Skin of body (tissue), 2 donors: ENCODE data around the gene MAPKAP1. TPM values are rescaled to one million over a fixed set of nuclear protein-coding genes. Genes with fewer than 3 reads are reported as not detected.

Experiments used
- DNase-seq: peaks from one replicate; lab custom pipeline; 2025; lab: John Stamatoyannopoulos, UW
- total RNA-seq: library from RNA; depleted of rRNA; stranded (reverse); fragments of >200 nt; gene quantifications from one replicate; pipeline ENCODE4 v1.2.3, GENCODE V29; 2014

Gene MAPKAP1
- 35.2 TPM for total RNA-seq

DNA sequence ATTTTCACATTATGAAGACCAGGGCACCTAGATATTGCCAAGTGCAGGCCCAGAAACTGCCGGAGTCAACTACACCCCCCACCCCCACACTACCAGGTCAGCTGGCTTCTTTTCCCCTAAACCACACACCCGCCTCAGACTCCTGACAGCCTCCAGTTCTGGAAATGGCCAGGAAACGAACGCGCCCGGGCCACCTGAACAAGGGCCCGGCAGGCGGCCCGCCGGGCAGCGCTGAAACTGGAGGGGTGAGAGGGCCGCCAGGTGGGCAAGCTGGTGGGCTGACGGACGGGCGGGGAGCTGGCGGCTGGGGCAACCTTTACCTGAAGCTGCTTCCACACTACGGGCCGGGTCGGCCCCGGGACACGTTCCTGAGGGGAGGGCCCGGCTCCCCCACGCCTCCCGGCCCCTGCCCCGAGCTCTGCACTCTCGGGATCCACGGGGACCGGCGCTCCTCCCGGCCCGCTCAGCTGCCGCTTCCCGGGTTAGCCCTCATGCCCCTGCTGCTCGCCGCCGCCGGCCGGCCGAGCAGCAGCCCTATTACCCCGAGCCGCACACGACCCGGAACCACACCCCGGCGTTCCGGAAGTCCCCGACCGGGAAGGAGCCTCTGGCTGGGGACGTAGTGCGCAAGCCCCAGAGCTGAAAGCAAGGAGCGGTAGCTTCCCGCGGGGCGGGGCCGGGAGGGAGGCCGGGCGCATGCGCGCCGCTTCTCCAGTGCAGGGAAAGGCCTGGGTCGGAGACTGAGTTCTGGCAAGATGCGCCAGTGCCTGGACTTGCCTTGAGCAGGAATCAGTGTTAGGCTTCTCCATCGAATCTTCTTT is at the start of gene MAPKAP1:
MAPKAP1 (minus strand) TSS at position 558 of the 821 bp plus-strand sequence. CDS start 34,634 bp downstream, outside the sequence.
- DNase-seq, result peak; percentile 87

DNA sequence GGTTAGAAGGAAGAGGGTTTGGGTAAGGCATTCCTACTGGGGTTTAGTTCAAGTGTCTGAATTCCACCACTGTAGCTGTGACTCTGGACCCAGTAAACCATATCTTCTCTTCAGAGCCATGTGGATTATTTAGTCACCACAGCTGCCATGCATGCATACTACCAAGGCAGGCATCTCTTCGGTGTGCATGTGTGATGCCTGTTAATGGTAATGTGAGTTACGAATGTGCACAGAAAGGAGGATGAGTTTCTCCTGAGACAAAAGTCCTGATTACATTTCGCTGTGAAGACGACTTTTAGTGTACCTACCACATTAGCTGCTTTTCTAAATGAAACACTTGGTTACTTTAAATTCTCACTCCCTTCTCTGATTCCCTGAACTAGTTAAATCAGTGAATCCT is 49.5 kb upstream of the MAPKAP1 start:
- DNase-seq, result no peak

DNA sequence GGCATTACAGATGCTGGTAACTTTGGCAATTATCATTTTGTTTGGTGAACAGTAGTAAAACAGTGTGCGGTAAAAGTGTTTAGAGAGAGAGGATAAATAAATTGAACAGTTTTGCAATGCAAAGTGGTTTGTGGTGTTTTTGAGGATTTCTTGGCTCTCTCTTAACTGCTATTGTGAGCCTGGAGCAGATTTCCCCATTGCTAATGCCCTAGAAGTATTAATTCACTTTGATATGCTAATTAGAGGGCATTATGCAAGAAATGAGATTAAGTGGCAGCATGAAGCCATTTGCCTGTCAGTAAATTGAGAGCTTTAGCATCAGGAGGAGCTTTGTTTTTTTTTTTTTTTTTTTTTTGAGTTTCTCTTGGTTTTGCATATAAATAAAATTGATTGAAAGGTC is 48.3 kb upstream of the MAPKAP1 start:
- no peak for DNase-seq

DNA sequence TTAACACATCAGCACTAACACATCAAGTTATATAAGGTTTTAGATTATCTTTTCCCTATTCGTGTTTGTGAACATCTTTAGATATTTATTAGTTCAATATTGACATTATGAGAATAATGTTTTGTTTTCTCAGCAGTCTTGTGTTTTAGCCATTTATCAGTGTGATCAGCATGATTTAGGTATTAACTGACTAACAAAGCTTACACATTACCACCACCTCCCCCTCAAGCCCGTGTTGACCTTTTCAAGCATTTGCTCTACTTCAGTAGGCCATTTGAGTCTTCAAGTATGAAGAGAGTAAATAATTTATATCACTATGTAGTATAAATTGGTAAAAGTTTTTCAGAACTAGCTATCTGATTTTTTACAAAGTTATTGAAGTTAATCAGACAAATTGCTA is 47.1 kb upstream of the MAPKAP1 start:
- DNase-seq, result no peak

DNA sequence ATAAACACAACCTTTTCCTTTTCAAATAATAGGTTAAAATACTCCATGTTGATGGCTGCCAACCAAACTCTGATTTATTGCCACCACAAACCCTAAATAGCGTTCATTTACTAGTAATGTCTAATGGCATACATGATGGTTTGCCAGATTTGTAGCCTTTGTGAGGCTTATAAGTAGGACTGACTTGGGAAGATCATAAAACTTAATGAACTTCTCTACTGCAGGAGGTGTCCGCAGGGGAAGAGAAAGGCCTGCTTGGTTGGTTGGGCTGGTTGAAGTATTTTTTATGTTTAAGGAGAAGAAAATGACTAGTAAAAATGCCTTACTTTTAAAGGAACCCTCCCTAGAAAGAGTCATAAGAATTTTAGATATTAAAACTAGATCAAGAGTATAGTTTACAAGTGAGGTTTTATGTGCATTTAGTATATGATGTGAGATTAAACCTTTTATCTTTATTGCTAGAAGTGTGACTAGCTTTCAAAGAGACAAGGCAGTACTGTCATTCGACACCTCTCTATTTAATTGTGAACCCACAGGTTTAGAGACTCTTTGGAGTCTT is 45.1 kb upstream of the MAPKAP1 start:
- DNase-seq, result no peak

DNA sequence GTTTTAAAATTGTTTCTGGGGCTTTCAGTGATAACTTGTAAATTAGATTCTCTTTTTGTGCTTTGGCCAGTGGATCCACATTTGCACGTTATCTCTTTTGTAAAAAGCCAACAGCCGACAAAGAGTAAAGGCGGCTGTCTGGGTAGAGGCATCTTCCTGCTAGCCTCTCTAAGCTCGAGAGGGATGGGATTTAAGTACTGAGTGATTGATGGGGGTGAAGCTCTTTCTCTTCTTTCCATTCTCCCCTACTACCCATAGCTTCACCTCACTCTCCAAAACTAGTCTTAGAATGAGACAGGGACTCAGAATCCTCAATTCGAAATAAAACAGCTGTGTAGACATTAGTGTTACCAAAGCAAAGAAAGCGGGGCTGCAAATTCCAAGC is 43.6 kb upstream of the MAPKAP1 start:
- no peak for DNase-seq

DNA sequence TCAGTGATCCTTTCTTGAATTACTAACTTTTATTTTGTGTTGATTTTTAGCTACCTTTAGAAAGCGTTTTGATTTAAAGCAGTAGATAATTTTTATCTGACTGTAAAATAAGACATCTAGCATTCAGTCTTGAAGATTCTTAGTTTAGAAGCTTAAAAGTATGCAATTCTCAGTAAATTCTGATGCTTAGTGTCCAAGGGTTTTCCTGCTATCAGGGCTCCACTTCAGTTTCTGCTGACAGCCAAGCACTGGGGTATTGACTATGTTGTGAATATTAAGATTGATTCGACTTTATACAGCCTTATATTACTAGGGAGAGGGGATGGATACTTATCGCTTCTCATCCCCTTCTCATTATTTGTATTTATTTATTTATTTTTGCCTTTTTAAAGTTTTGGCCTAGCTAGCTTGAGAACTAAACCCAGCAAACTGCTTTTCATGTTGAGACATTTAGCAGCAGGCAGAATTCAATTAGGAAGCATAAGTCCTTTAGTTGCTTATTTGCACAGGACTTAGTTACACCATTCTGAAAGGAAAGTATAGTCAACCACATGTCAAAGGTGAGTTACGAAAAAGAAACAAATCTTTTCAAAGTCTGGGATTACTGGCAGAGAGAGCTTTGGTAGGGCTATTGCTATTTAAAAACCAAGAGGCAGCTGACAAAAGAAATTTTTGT is 43.1 kb upstream of the MAPKAP1 start:
- DNase-seq, result no peak

DNA sequence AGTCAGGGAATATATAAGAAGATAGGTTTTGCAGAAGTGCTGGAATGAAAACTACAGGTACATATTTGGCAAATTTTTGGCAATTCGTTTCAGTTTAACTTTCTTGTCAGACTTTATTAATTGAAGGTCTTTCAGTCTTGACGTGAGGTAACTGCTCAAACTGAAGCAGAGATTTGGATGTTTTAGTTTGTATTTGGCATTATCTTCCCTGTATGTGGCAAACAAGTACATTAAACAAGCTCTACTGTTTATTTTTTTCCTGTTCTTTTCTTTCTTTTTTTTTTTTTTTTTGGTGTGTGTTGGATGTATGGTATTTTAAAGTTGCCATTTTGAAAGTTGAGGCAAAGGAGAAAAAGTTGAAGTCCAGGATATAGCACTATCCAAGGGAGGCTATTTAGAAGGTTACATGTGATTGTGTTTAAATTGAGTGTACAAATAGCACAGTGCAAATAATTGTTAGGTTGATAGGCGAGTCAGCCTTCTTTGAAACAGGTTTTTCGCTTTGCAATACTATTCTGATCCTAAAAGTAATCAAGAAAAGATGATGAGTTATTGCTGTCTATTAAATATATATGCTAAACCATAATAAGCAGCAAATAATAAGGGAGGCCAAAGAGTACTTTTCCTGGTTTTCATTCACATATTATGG is 42.4 kb upstream of the MAPKAP1 start:
- no peak for DNase-seq

DNA sequence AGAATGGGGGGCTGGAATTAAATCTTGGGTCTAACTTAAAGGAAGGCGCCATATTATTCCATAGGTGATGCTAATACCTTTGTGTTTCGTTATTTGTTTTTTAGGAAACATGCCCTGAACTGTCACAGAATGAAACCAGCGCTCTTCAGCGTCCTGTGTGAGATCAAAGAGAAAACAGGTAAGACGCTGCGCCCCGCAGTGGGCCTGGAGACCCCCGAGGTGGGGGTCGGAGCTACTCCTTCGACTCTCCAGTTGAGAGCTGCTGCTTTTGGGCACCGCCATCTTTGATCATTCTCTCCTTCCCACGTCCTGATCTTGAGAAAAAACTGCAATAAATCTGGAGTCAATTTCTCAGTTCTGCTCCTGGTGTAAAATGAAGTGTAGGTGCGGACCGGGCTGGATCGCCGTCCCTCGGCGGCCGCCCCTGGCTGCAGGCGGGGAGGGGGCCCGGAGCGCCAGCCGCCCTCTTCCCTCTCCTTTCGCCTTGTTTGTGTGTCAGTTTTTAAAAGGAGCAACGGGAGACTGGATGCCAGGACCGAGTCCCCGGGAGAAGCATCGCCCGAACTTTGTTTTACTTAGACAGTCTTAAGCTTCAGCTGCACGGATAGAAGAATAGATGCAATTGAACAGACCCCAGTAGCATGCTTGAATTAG is 41.6 kb upstream of the MAPKAP1 start:
- DNase-seq, result no peak

DNA sequence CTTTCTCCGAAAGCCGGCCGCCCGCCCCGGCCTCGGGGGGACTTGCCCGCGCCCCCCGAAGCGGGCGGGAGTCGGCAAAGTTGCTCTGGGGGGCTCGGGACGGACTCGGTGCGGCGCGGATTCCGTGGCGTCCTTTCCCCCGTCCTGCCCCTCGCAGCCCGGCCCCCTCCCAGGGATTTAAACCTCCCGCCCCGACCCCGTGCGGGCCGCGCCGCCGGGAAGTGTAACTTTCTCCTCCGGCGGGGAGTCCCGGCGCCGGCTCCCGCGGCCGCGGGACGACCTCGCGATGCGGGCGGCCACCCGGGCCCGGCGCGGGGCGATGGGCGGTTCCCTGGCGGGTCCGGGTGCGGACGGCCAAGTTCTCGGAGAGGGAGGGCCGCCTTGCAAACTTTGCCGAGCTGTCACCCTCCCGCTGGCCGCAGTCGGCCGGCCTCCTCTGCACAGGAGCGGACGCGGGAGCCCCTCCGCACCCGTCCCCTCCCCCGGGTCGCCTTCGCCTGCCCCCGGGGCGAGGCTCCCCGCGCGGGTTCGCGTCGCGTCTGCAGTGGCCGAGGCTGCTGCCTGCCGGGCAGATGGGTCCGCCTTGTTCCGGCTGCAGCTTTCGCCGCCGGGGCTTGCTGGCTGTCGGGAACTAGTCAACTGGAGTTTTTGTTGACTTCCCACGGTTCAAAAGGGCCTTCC is 40.9 kb upstream of the MAPKAP1 start:
- no peak for DNase-seq

DNA sequence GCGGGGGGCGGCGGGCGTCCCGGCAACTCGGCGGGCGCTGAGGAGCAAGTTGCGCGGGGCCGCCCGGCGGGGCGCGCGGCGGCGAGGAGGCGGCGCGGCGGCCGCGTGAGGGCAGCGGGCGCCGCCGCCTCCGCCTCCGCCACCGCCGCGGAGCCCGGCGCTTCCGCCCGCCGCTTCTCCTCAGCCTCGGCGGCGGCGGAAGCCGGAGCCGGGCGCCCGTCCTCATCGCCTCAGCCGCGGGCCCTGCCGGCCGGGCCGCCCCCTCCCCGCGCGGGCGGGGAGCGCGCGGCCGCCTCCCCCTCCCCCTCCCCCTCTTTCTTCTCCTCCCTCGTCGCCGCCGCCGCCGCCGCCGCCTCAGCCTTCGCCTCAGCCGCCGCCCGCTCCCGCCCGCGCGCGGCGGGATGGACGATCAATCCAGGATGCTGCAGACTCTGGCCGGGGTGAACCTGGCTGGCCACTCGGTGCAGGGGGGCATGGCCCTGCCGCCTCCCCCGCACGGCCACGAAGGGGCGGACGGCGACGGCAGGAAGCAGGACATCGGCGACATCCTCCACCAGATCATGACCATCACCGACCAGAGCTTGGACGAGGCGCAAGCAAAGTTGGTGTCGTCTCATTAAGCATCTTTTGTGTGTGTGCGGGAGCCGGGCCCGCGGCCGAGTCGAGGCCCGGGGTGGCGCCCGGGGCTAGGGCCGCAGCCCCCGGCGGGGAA is 40.2 kb upstream of the MAPKAP1 start, which contains the start of gene PBX3:
PBX3 (plus strand) TSS at position 321 of the 712 bp plus-strand sequence.
- peak; percentile 28 for DNase-seq

DNA sequence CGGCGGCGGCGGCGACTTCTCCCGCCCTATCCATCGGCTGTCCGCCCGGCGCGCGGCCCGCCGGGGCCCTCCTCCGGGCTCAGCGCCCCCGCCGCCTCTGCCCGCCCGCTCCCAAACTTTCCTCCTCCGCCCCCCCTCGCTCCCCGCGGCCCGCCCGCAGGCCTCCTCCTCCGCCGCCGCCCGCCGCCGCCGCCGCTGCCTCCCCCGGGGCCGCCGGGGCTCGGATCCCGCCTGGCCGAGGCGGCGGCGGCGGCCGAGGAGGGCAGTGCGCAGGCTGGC is 39.7 kb upstream of the MAPKAP1 start:
- no peak for DNase-seq

DNA sequence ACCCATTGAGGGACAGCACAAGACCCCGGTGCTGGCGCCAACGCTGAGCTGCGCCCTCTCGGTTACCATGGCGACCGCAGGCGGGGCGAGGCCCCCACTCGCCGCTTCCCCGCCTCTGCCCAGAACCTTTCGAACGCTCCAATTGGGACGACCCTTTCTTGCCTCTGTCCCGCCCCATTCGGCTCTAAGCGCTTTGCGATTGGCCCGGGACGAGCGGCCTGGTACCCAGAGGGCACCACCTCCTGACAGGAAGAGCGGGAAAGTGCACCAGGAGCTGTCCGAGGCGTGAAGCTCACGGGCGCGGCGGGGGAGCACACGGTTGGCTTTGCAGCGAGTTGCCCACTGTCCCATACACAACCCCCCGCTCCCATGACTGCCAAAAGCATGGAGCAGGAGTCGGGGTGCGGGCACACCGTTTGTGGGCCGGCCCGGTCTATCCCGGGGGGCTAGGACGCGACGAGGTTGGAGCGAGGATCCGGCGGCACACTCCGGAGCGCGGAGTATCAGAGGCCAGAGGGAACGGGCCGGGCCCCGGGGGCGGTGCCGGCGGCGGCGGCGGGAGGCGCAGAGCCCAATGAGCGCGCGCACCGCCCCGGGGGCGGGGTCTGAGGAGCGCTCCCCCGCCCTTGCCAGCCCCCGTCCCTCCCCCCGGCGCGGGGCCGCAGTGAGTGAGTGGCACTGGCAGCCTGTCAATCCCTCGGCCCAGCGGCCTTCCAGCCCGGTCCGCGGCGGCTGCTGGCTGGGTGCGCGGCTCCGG is 39.2 kb upstream of the MAPKAP1 start:
- peak; percentile 75 for DNase-seq

DNA sequence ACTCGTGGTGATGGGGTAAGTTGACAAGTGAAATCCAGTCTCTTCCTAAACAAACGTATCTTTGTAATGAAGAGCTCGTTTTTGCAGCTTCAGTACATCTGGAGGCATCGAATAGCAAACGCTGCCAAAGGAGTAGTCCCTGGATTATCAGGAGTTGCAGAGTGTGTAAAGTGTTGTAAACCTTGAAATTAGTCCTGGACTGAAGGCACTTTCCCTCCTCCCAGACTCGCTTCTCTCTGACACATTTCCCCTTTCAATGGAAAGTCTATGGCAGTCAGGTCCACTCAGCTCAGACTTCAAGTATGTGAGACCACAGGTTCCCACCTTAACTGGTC is 38.6 kb upstream of the MAPKAP1 start:
- DNase-seq, result no peak

DNA sequence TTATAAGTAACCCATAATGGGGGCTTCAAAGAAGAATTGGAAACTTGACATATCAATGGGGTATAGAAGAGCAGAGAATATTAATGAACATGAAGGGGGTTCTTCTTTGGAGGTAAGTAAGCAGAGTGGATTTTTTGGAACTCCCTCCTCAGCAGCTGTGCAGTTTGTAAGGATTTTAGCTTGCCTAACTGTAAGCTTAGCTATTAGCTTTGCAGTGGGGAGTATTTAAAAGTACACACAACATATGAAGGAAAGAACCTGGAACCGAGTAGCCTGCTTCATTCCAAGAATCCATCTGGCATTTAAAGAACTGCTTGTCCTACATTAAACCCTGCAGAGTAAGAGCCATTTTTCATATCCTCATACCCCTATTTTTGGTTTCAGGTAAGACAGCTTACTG is 38.0 kb upstream of the MAPKAP1 start:
- DNase-seq, result peak; percentile 23

DNA sequence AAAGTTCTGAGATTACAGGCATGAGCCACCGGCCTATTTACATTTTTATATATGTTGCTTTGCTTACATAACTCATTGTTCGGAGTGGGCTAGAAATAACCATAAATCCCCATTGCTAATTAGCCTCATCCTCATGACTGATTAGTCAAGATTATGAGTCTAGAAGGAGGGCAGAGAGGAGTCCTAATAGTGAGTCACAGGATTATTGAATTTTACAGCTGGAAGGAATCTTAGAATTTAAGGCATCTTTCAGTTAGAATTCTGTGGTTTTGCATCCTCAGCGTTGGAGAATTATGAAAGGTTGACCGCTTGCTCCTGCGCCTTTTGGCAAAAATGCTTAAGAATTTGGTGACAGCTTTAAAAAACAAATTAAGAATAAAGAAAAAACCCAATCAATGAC is 37.6 kb upstream of the MAPKAP1 start:
- DNase-seq, result no peak

DNA sequence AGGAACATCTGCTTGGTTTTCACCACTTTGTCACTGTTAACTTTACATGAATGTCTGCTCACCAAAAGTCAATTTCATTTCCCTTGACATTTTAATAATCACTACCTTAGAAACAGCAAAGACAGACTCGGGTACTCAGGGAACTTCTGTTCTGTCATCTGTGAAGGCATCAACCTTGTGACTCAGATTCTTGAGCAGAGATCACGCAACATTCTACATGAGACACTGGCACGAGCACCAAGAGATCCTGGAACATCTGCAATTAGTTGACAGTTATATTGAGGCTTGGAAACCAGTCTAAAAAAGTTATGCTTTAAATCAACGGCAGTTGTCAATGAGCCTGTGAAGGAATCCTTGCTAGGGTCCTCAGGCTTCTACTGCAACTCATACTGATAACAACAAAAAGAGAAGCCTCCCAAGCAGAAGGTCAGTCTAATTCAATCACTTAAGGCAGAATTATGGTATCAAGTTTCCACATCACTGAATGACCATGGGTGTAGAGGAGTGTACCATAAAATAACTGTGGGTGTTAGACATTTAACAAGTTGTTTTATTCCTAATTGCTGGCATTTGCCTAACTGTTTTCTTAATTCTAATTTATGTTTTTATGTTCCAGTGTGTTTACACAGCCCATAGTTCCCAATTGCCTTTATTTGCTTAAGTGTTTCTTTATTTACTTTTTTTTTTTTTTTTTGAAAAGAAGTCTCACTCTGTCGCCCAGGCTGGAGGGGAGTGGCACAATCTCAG is 36.8 kb upstream of the MAPKAP1 start:
- peak; percentile 12 for DNase-seq

DNA sequence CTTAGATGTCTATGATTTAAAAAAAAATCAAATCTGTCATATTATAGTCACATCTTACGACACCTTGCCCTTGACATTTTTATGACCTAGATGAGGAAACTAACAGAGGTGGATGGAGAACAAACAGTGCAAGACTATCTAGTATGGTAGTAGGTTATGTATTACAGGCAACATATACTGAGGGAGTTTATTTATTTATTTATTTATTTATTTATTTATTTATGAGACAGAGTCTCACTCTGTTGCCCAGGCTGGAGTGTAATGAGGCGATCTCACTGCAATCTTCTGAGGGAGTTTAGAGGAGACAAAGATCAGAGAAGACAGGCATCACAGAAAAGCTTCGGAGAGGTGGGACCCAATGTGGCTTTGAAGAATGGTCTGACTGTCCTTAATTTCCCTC is 35.6 kb upstream of the MAPKAP1 start:
- no peak for DNase-seq

DNA sequence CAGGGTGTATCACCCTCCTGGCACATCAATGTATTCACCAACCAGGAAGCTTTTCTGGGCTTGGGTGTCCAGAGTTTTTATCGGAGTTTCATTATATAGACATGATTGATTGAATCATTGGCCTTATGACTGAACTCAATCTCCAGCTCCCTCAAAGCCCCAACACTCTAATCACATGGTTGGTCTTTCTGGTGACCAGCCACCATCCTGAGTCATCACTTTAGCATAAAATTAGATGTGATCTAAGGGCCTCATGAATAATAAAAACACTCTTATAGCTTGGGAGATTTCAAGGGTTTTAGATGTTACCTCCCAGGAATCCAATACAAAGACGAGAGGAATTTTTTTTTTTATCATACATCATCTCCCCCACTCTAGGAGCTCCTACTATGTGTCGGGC is 32.4 kb upstream of the MAPKAP1 start:
- DNase-seq, result no peak
